A549 (cell line): ENCODE results near the gene AK1. TPM values are rescaled to one million over a fixed set of nuclear protein-coding genes. Genes with fewer than 3 reads are reported as not detected.
"Not testable (repeated sequence)": the region's sequence is repeated elsewhere in the genome, so short reads cannot be mapped to it uniquely, and the experiment has no call there.

Source experiments
- ATAC-seq, 2 experiments: fragments of 200-7000 bp in 1 of 2; fragments of >200 bp in 1 of 2; cut with Nextera tagmentation in 1 of 2; cut with Tn5 transposase in 1 of 2; 3 replicates each; pipeline versions ENCODE4 v1.8.0 to v1.9.1; 2018 to 2020; ENCODE audit warnings: mild to moderate bottlenecking in 1 of 2, moderate library complexity in 1 of 2
- CTCF ChIA-PET: fragments of 300-600 bp; sonication (Branson Sonifier 250); formaldehyde crosslinking; extraction: SDS; loops from one replicate; lab custom pipeline; 2021; ENCODE audit warnings: antibody characterized with exemption, inconsistent platforms; lab: Yijun Ruan, JAX
- POLR2A ChIA-PET: fragments of 350-600 bp; formaldehyde crosslinking; extraction: SDS; loops from one replicate; lab custom pipeline; 2021; ENCODE audit warnings: antibody characterized with exemption, inconsistent platforms; lab: Yijun Ruan, JAX
- DNase-seq, 2 experiments: peaks; one replicate each; pipeline versions ENCODE4 v3.0.0 to v3.0.0-alpha.2; 2011 to 2016; ENCODE audit warnings: low read depth in 1 of 2, low spot score in 1 of 2
- FAIRE-seq: peaks from 2 replicates; lab custom pipeline; 2011; peaks lifted over from hg19 to GRCh38; lab: Jason Lieb, UNC
- H3K27ac ChIP-seq, 2 experiments: fragments of >200 bp; sonication (Bioruptor Twin); formaldehyde crosslinking; 3 replicates each; pipeline ENCODE4 v1.5.1; 2016 to 2017
- H3K4me1 ChIP-seq: fragments of >200 bp; sonication (Bioruptor Twin); formaldehyde crosslinking; 3 replicates; pipeline ENCODE4 v1.6.1; 2016
- H3K4me2 ChIP-seq: fragments of >200 bp; sonication (Bioruptor Twin); formaldehyde crosslinking; 3 replicates; pipeline ENCODE4 v1.6.1; 2016
- H3K4me3 ChIP-seq: fragments of >200 bp; sonication (Bioruptor Twin); formaldehyde crosslinking; 3 replicates; pipeline ENCODE4 v1.5.1; 2016
- H3K9me3 ChIP-seq: fragments of >200 bp; sonication (Bioruptor Twin); formaldehyde crosslinking; 3 replicates; pipeline ENCODE4 v1.6.1; 2016
- ATOH8 ChIP-seq: fragments of 250-450 bp; sonication (Bioruptor Pico); IDR thresholded peaks from 2 replicates; pipeline ENCODE4 v1.5.0; 2020; ENCODE audit warnings: low read depth, mild to moderate bottlenecking, moderate library complexity
- CBX2 ChIP-seq: fragments of 200-600 bp; sonication (generic); IDR thresholded peaks from 2 replicates; pipeline ENCODE4 v1.6.1; 2016; ENCODE audit warnings: low read depth, mild to moderate bottlenecking, borderline replicate concordance
- CTCF ChIP-seq: fragments of >200 bp; sonication (Bioruptor Twin); formaldehyde crosslinking; IDR thresholded peaks from 3 replicates; pipeline ENCODE4 v1.5.1; 2016
- EHMT2 ChIP-seq: fragments of 200-600 bp; sonication (generic); IDR thresholded peaks from 2 replicates; pipeline ENCODE4 v1.6.1; 2016; ENCODE audit warnings: antibody characterized with exemption, low read depth, mild to moderate bottlenecking, moderate library complexity
- EP300 ChIP-seq, 2 experiments: fragments of >200 bp; sonication (Bioruptor Twin); formaldehyde crosslinking; IDR thresholded peaks; 2 replicates in 1 of 2; 3 replicates in 1 of 2; pipeline ENCODE4 v1.6.1; 2016 to 2017
- FOSB ChIP-seq: fragments of 250-450 bp; sonication (Bioruptor Pico); IDR thresholded peaks from 2 replicates; pipeline ENCODE4 v1.5.0; 2020; ENCODE audit warnings: mild to moderate bottlenecking, moderate library complexity
- GATA3 ChIP-seq: IDR thresholded peaks from 2 replicates; pipeline ENCODE4 v1.6.1; 2012; ENCODE audit warnings: borderline replicate concordance
- HES2 ChIP-seq: fragments of >200 bp; sonication (Bioruptor Twin); formaldehyde crosslinking; IDR thresholded peaks from 2 replicates; pipeline ENCODE4 v1.6.1; 2016
- HOXA7 ChIP-seq: fragments of 250-450 bp; sonication (Bioruptor Pico); IDR thresholded peaks from 2 replicates; pipeline ENCODE4 v1.5.0; 2020; ENCODE audit warnings: mild to moderate bottlenecking, moderate library complexity
- HOXB5 ChIP-seq: fragments of 250-450 bp; sonication (Bioruptor Pico); IDR thresholded peaks from 2 replicates; pipeline ENCODE4 v1.5.0; 2020; ENCODE audit warnings: mild to moderate bottlenecking, moderate library complexity
- NR3C1 ChIP-seq: fragments of >200 bp; sonication (Bioruptor Twin); formaldehyde crosslinking; IDR thresholded peaks from 3 replicates; pipeline ENCODE4 v1.6.1; 2017
- POLR2A ChIP-seq: IDR thresholded peaks from 2 replicates; pipeline ENCODE4 v1.6.1; 2012; ENCODE audit warnings: mild to moderate bottlenecking, low read length
- POLR2AphosphoS2 ChIP-seq: conservative IDR thresholded peaks from 2 replicates; pipeline ENCODE4 v1.6.1; 2012; ENCODE audit warnings: low read length, improper control_type of control experiment, inconsistent platforms
- REST ChIP-seq: fragments of 200-600 bp; sonication (generic); IDR thresholded peaks from 2 replicates; pipeline ENCODE4 v1.6.1; 2016; ENCODE audit warnings: antibody characterized with exemption, mild to moderate bottlenecking, moderate library complexity
- TFCP2L1 ChIP-seq: fragments of 250-450 bp; sonication (Bioruptor Pico); IDR thresholded peaks from 2 replicates; pipeline ENCODE4 v1.5.0; 2021; ENCODE audit warnings: mild to moderate bottlenecking
- TP53 ChIP-seq: fragments of 250-450 bp; sonication (Bioruptor Pico); IDR thresholded peaks from 2 replicates; pipeline ENCODE4 v1.5.0; 2021; ENCODE audit warnings: mild to moderate bottlenecking, moderate library complexity
- USF2 ChIP-seq: fragments of 450-650 bp; IDR thresholded peaks from 2 replicates; pipeline ENCODE4 v1.6.1; 2014; ENCODE audit warnings: antibody characterized with exemption
- WGBS: methylation state at CpG from one replicate; pipeline ENCODE4 v1.1.6; 2017; ENCODE audit errors: missing lambda C conversion rate; 5-methylcytosine and 5-hydroxymethylcytosine counted together
- polyA plus RNA-seq, 4 experiments: library from polyadenylated mRNA; depleted of rRNA in 3 of 4; stranded (reverse); fragments of >200 nt; fragmentation: RNase III in 1 of 4; extraction: RNeasy Plus Mini Kit Qiagen cat#74134 plus additional on column Dnase treatment in 1 of 4; gene quantifications; 2 replicates in 3 of 4; 3 replicates in 1 of 4; pipeline ENCODE4 v1.2.3, GENCODE V29; 2011 to 2017

AK1 gene
- polyA plus RNA-seq, 2 of the 4 experiments (the other 2 are of a cell fraction): 30.0 to 31.9 TPM

GRCh38 chr9:127884427-127884911, 7.0 kb upstream of the AK1 start:
- 71% methylated on average over 11 of the region's 11 CpGs for WGBS
- no peak for TF ChIP-seq FOSB (CRISPR knock-in tag)
- no peak for TF ChIP-seq NR3C1
- TF ChIP-seq CTCF: no peak
- H3K27ac ChIP-seq: no peak overlapping the region
- ChIA-PET POLR2A (no interaction called here), CTCF (interaction anchor here (0.5 to 6.5 kb wide), 6 partner anchors 11 to 150 kb away, joined by 3 to 50 read pairs (median 6); partner anchors contain the start of gene TOR2A)
- no peak overlapping the region for H3K4me3 ChIP-seq
- H3K4me1 ChIP-seq: peaks cover 5% of the 10 kb centered on the region; the same call in 1 of the 3 replicates
- ATAC-seq: peak; percentile 16 to 30; a peak in 2 of 6 replicates
- no peaks in the 10 kb centered on the region for H3K9me3 ChIP-seq
- no peak overlapping the region for H3K4me2 ChIP-seq
- FAIRE-seq: no peak
- DNase-seq: no peak

GRCh38 chr9:127883959-127884358, 6.5 kb upstream of the AK1 start:
- no peaks in the 10 kb centered on the region for H3K9me3 ChIP-seq
- H3K4me1 ChIP-seq: peaks cover 5% of the 10 kb centered on the region; the same call in 1 of the 3 replicates
- TF ChIP-seq HOXB5 (no peak), USF2 (no peak), CBX2 (no peak), POLR2A (no peak), TP53 (CRISPR knock-in tag) (no peak), REST (no peak), POLR2AphosphoS2 (no peak), ATOH8 (no peak), HOXA7 (CRISPR knock-in tag) (no peak), EHMT2 (no peak), TFCP2L1 (CRISPR knock-in tag) (no peak), GATA3 (no peak), HES2 (no peak), EP300 (IDR thresholded peaks at IDR 0.05) (no peak)
- ChIA-PET POLR2A (no interaction called here), CTCF (interaction anchor here (0.5 to 6.5 kb wide), 4 partner anchors 10 to 149 kb away, joined by 3 to 50 read pairs (median 4); partner anchors contain the start of gene TOR2A)
- 0 out of 6 replicates have a peak, but pooled peaks of 1 of the 2 experiments have one; percentile 26 for ATAC-seq
- no peak overlapping the region for H3K4me2 ChIP-seq
- FAIRE-seq: no peak
- no peak overlapping the region for H3K4me3 ChIP-seq
- no peak overlapping the region for H3K27ac ChIP-seq
- DNase-seq: no peak
- WGBS: 93% methylated on average over 7 of the region's 7 CpGs

GRCh38 chr9:127881715-127882114, 4.2 kb upstream of the AK1 start:
- POLR2A ChIA-PET: interaction anchor here (0.6 to 1.4 kb wide), 2 partner anchors 18 to 36 kb away, joined by 4 to 6 read pairs; no protein-coding TSS in a partner anchor
- 77% methylated on average over 3 of the region's 3 CpGs for WGBS
- ATAC-seq, H3K9me3 ChIP-seq, H3K4me3 ChIP-seq, DNase-seq, H3K4me2 ChIP-seq, FAIRE-seq, H3K27ac ChIP-seq: not testable (repeated sequence)
- CTCF ChIA-PET: interaction anchor here (2.3 to 3.5 kb wide), 2 partner anchors 13 to 39 kb away, joined by 8 to 27 read pairs; no protein-coding TSS in a partner anchor
- H3K4me1 ChIP-seq: peaks cover 16% of the 10 kb centered on the region
